GM23338 (cell line): ENCODE data around the gene EIF4G3.
"Not testable (repeated sequence)": the region's sequence is repeated elsewhere in the genome, so short reads cannot be mapped to it uniquely, and the experiment has no call there.

Source experiments
- CREB1 ChIP-seq: fragments of 250-450 bp; sonication (Bioruptor Pico); IDR thresholded peaks from 2 replicates; pipeline ENCODE4 v1.5.0; 2020; ENCODE audit warnings: low read depth, mild to moderate bottlenecking, moderate library complexity
- CTCF ChIP-seq, 2 experiments: fragments of 200-600 bp in 1 of 2; sonication (generic) in 1 of 2; conservative IDR thresholded peaks; 2 replicates each; pipeline versions ENCODE4 v1.5.1 to v1.6.1; 2016 to 2017; ENCODE audit warnings: antibody characterized with exemption in 2 of 2, low read depth in 2 of 2, mild to moderate bottlenecking in 2 of 2, moderate library complexity in 1 of 2
- ETS1 ChIP-seq: IDR thresholded peaks from 2 replicates; pipeline ENCODE4 v1.6.1; 2016; ENCODE audit warnings: antibody characterized with exemption
- EZH2 ChIP-seq: fragments of 200-600 bp; sonication (generic); IDR thresholded peaks from one replicate; pipeline ENCODE4 v1.8.0; 2017; ENCODE audit warnings: antibody characterized with exemption, mild to moderate bottlenecking, low read depth; ENCODE audit not compliant: unreplicated experiment
- EZH2phosphoT487 ChIP-seq: fragments of 200-600 bp; sonication (generic); IDR thresholded peaks from one replicate; pipeline ENCODE4 v1.8.1; 2018; ENCODE audit warnings: antibody characterized with exemption; ENCODE audit not compliant: unreplicated experiment
- JUNB ChIP-seq: IDR thresholded peaks from one replicate; pipeline ENCODE4 v1.6.1; 2016; ENCODE audit warnings: antibody characterized with exemption; ENCODE audit not compliant: unreplicated experiment
- NANOG ChIP-seq: IDR thresholded peaks from 2 replicates; pipeline ENCODE4 v1.6.1; 2016; ENCODE audit warnings: antibody characterized with exemption, borderline replicate concordance
- POLR2AphosphoS5 ChIP-seq: IDR thresholded peaks from 2 replicates; pipeline ENCODE4 v1.6.1; 2016; ENCODE audit warnings: antibody characterized with exemption, low read depth
- STAT1 ChIP-seq: IDR thresholded peaks from one replicate; pipeline ENCODE4 v1.6.1; 2016; ENCODE audit warnings: antibody characterized with exemption; ENCODE audit not compliant: unreplicated experiment
- ZNF114 ChIP-seq: fragments of 250-450 bp; sonication (Bioruptor Pico); IDR thresholded peaks from 2 replicates; pipeline ENCODE4 v1.5.0; 2020; ENCODE audit warnings: mild to moderate bottlenecking, moderate library complexity
- ZNF331 ChIP-seq: fragments of 250-450 bp; sonication (Bioruptor Pico); IDR thresholded peaks from 2 replicates; pipeline ENCODE4 v1.5.0; 2020; ENCODE audit warnings: low read depth, mild to moderate bottlenecking, moderate library complexity
- TF ChIP-seq, protein P1 (sequence below): IDR thresholded peaks from one replicate; pipeline ENCODE4 v1.6.1; 2018; ENCODE audit warnings: antibody characterized with exemption; ENCODE audit not compliant: unreplicated experiment

DNA sequence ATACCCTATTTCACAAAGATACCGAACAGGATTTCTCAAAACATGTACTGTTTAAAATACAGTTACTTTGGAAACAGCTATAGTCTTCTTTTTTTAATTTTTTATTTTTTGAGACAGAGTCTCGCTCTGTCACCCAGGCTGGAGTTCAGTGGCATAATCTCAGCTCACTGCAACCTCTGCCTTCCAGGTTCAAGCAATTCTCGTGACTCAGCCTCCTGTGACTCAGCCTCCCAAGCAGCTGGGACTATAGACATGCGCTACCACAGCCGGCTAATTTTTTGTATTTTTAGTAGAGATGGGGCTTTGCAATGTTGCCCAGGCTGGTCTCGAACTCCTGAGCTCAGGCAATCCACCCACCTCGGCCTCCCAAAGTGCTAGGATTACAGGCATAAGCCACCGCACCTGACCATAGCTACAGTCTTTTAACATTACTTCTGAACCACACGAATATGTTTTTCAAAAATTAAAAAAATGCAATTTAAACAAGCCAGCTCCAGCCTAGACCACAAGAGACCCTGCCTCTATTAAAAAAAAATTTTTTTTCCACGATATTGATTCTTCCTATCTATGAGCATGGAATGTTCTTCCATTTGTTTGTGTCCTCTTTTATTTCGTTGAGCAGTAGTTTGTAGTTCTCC lies 85.5 kb downstream of the EIF4G3 start:
- TF ChIP-seq, protein P1, sequence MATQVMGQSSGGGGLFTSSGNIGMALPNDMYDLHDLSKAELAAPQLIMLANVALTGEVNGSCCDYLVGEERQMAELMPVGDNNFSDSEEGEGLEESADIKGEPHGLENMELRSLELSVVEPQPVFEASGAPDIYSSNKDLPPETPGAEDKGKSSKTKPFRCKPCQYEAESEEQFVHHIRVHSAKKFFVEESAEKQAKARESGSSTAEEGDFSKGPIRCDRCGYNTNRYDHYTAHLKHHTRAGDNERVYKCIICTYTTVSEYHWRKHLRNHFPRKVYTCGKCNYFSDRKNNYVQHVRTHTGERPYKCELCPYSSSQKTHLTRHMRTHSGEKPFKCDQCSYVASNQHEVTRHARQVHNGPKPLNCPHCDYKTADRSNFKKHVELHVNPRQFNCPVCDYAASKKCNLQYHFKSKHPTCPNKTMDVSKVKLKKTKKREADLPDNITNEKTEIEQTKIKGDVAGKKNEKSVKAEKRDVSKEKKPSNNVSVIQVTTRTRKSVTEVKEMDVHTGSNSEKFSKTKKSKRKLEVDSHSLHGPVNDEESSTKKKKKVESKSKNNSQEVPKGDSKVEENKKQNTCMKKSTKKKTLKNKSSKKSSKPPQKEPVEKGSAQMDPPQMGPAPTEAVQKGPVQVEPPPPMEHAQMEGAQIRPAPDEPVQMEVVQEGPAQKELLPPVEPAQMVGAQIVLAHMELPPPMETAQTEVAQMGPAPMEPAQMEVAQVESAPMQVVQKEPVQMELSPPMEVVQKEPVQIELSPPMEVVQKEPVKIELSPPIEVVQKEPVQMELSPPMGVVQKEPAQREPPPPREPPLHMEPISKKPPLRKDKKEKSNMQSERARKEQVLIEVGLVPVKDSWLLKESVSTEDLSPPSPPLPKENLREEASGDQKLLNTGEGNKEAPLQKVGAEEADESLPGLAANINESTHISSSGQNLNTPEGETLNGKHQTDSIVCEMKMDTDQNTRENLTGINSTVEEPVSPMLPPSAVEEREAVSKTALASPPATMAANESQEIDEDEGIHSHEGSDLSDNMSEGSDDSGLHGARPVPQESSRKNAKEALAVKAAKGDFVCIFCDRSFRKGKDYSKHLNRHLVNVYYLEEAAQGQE = not testable (repeated sequence)
- TF ChIP-seq EZH2; CTCF (conservative IDR thresholded peaks at IDR 0.05; ENCODE audit: low read depth in 2 of 2); JUNB; NANOG; ZNF114; CREB1; EZH2phosphoT487; POLR2AphosphoS5; ETS1; ZNF331; STAT1: not testable (repeated sequence)
